ENCODE results near the gene THOC6.

The THOC6 gene

GRCh38 chr16:2988590-2989099 is 35.2 kb upstream of the THOC6 start:
- no peak for FAIRE-seq
- TF ChIP-seq TAF1 (IDR thresholded peaks at IDR 0.05; ENCODE audit: low read depth, low read length), result no peak
- TF ChIP-seq SPI1 (IDR thresholded peaks at IDR 0.05; ENCODE audit: low read depth, low read length), result no peak
- no peak for TF ChIP-seq POLR2A (IDR thresholded peaks at IDR 0.05; ENCODE audit: low read depth, low read length)
- TF ChIP-seq POU2F2 (IDR thresholded peaks at IDR 0.05; ENCODE audit: low read depth, low read length), result no peak
- TF ChIP-seq POLR2AphosphoS5 (IDR thresholded peaks at IDR 0.05; ENCODE audit: low read depth, low read length), result no peak
- TF ChIP-seq PAX5 (IDR thresholded peaks at IDR 0.05; ENCODE audit: insufficient read depth, low read length, severe bottlenecking), result no peak

GRCh38 chr16:2990891-2991290 is 32.9 kb upstream of the THOC6 start:
- no peak for TF ChIP-seq TAF1 (IDR thresholded peaks at IDR 0.05; ENCODE audit: low read depth, low read length)
- TF ChIP-seq POLR2A (IDR thresholded peaks at IDR 0.05; ENCODE audit: low read depth, low read length), result no peak
- TF ChIP-seq POLR2AphosphoS5 (IDR thresholded peaks at IDR 0.05; ENCODE audit: low read depth, low read length), result no peak
- no peak for TF ChIP-seq POU2F2 (IDR thresholded peaks at IDR 0.05; ENCODE audit: low read depth, low read length)
- TF ChIP-seq SPI1 (IDR thresholded peaks at IDR 0.05; ENCODE audit: low read depth, low read length), result no peak
- no peak for TF ChIP-seq PAX5 (IDR thresholded peaks at IDR 0.05; ENCODE audit: insufficient read depth, low read length, severe bottlenecking)
- no peak for DNase-seq (ENCODE audit: insufficient read length, low spot score)
- no peak for FAIRE-seq

More at GRCh38 chr16:2988590-2989099, 35.2 kb upstream of the THOC6 start:
- no peak for DNase-seq (ENCODE audit: insufficient read length, low spot score)

- DNase-seq (ENCODE audit: insufficient read length, low spot score), result no peak
- FAIRE-seq, result no peak
- TF ChIP-seq POU2F2 (IDR thresholded peaks at IDR 0.05; ENCODE audit: low read depth, low read length) (no peak), SPI1 (IDR thresholded peaks at IDR 0.05; ENCODE audit: low read depth, low read length) (no peak), PAX5 (IDR thresholded peaks at IDR 0.05; ENCODE audit: insufficient read depth, low read length, severe bottlenecking) (no peak), POLR2A (IDR thresholded peaks at IDR 0.05; ENCODE audit: low read depth, low read length) (no peak), TAF1 (IDR thresholded peaks at IDR 0.05; ENCODE audit: low read depth, low read length) (no peak), POLR2AphosphoS5 (IDR thresholded peaks at IDR 0.05; ENCODE audit: low read depth, low read length) (no peak)
Observed at GRCh38 chr16:2991566-2992261, 32.1 kb upstream of the THOC6 start.

GRCh38 chr16:2992383-2993081 is 31.3 kb upstream of the THOC6 start:
- no peak for TF ChIP-seq POLR2AphosphoS5 (IDR thresholded peaks at IDR 0.05; ENCODE audit: low read depth, low read length)
- TF ChIP-seq SPI1 (IDR thresholded peaks at IDR 0.05; ENCODE audit: low read depth, low read length), result no peak
- TF ChIP-seq PAX5 (IDR thresholded peaks at IDR 0.05; ENCODE audit: insufficient read depth, low read length, severe bottlenecking), result no peak
- TF ChIP-seq POLR2A (IDR thresholded peaks at IDR 0.05; ENCODE audit: low read depth, low read length), result no peak
- no peak for TF ChIP-seq POU2F2 (IDR thresholded peaks at IDR 0.05; ENCODE audit: low read depth, low read length)
- TF ChIP-seq TAF1 (IDR thresholded peaks at IDR 0.05; ENCODE audit: low read depth, low read length), result no peak
- no peak for FAIRE-seq

GRCh38 chr16:2996298-2996697 is 27.5 kb upstream of the THOC6 start:
- TF ChIP-seq SPI1 (IDR thresholded peaks at IDR 0.05; ENCODE audit: low read depth, low read length), result no peak
- TF ChIP-seq TAF1 (IDR thresholded peaks at IDR 0.05; ENCODE audit: low read depth, low read length), result no peak
- no peak for TF ChIP-seq PAX5 (IDR thresholded peaks at IDR 0.05; ENCODE audit: insufficient read depth, low read length, severe bottlenecking)
- no peak for TF ChIP-seq POU2F2 (IDR thresholded peaks at IDR 0.05; ENCODE audit: low read depth, low read length)
- TF ChIP-seq POLR2A (IDR thresholded peaks at IDR 0.05; ENCODE audit: low read depth, low read length), result no peak
- no peak for TF ChIP-seq POLR2AphosphoS5 (IDR thresholded peaks at IDR 0.05; ENCODE audit: low read depth, low read length)
- DNase-seq (ENCODE audit: insufficient read length, low spot score) (no peak), FAIRE-seq (no peak)

More at GRCh38 chr16:2992383-2993081, 31.3 kb upstream of the THOC6 start:
- DNase-seq (ENCODE audit: insufficient read length, low spot score), result no peak

- no peak for FAIRE-seq
- no peak for DNase-seq (ENCODE audit: insufficient read length, low spot score)
- TF ChIP-seq POLR2A (IDR thresholded peaks at IDR 0.05; ENCODE audit: low read depth, low read length), result no peak
- no peak for TF ChIP-seq TAF1 (IDR thresholded peaks at IDR 0.05; ENCODE audit: low read depth, low read length)
- TF ChIP-seq POU2F2 (IDR thresholded peaks at IDR 0.05; ENCODE audit: low read depth, low read length), result no peak
- no peak for TF ChIP-seq SPI1 (IDR thresholded peaks at IDR 0.05; ENCODE audit: low read depth, low read length)
- TF ChIP-seq POLR2AphosphoS5 (IDR thresholded peaks at IDR 0.05; ENCODE audit: low read depth, low read length), result no peak
- TF ChIP-seq PAX5 (IDR thresholded peaks at IDR 0.05; ENCODE audit: insufficient read depth, low read length, severe bottlenecking), result no peak
Observed at GRCh38 chr16:2999929-3000328, 23.9 kb upstream of the THOC6 start.

DNA sequence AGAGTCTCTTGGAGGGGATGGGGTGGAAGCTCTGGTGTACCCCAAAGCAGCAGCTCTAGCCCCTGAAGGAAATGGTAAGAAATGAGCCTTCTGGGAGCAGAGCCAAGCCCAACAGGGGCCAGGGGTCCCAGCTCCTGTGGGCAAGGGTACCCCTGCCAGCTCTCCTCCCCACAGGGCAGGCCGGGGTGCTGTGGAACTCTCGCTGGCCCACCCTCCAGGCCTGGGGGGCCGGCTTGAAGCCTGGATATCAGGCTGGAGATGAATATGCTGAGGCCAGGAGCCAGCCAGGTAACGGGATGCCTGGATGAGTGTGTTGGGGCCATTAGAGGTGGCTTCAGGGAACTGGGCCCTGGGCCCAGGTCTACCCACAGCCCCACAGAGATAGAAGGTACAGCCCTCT is 23.3 kb upstream of the THOC6 start:
- no peak for FAIRE-seq
- DNase-seq (ENCODE audit: insufficient read length, low spot score), result no peak
- TF ChIP-seq SPI1 (IDR thresholded peaks at IDR 0.05; ENCODE audit: low read depth, low read length) (no peak), TAF1 (IDR thresholded peaks at IDR 0.05; ENCODE audit: low read depth, low read length) (no peak), PAX5 (IDR thresholded peaks at IDR 0.05; ENCODE audit: insufficient read depth, low read length, severe bottlenecking) (no peak), POU2F2 (IDR thresholded peaks at IDR 0.05; ENCODE audit: low read depth, low read length) (no peak), POLR2A (IDR thresholded peaks at IDR 0.05; ENCODE audit: low read depth, low read length) (no peak), POLR2AphosphoS5 (IDR thresholded peaks at IDR 0.05; ENCODE audit: low read depth, low read length) (no peak)

GRCh38 chr16:3001316-3001715 is 22.5 kb upstream of the THOC6 start:
- TF ChIP-seq SPI1 (IDR thresholded peaks at IDR 0.05; ENCODE audit: low read depth, low read length) (no peak), POU2F2 (IDR thresholded peaks at IDR 0.05; ENCODE audit: low read depth, low read length) (no peak), POLR2AphosphoS5 (IDR thresholded peaks at IDR 0.05; ENCODE audit: low read depth, low read length) (no peak), PAX5 (IDR thresholded peaks at IDR 0.05; ENCODE audit: insufficient read depth, low read length, severe bottlenecking) (no peak), POLR2A (IDR thresholded peaks at IDR 0.05; ENCODE audit: low read depth, low read length) (no peak), TAF1 (IDR thresholded peaks at IDR 0.05; ENCODE audit: low read depth, low read length) (no peak)
- DNase-seq (ENCODE audit: insufficient read length, low spot score) (no peak), FAIRE-seq (no peak)

All from GM12891 (cell line).